PC-9 (cell line): Measurements from ENCODE around the gene SART3. TPM values are rescaled to one million over a fixed set of nuclear protein-coding genes. Genes with fewer than 3 reads are reported as not detected.

Source experiments
- BruUV-seq: library from RNA; stranded (reverse); fragments of 400-500 nt; replicated peaks from 2 replicates; lab custom pipeline; 2021; lab: Mats Ljungman, UMichigan
- CTCF ChIA-PET: fragments of 300-600 bp; sonication (Branson Sonifier 250); formaldehyde crosslinking; loops from one replicate; lab custom pipeline; 2022; ENCODE audit warnings: antibody characterized with exemption; lab: Charles Lee
- POLR2A ChIA-PET: fragments of 300-600 bp; sonication (Branson Sonifier 250); formaldehyde crosslinking; loops from one replicate; lab custom pipeline; 2022; ENCODE audit warnings: antibody characterized with exemption; ENCODE audit not compliant: unreplicated experiment; lab: Charles Lee
- DNase-seq, 2 experiments: peaks; one replicate each; pipeline versions ENCODE4 v3.0.0 to v3.0.0-alpha.2; 2015 to 2022; ENCODE audit warnings: mixed read lengths in 1 of 2
- H2AFZ ChIP-seq: fragments of 200-600 bp; sonication (generic); 2 replicates; pipeline ENCODE4 v1.8.1; 2017; ENCODE audit warnings: antibody characterized with exemption
- H3F3A ChIP-seq: fragments of 200-600 bp; sonication (generic); 2 replicates; pipeline ENCODE4 v1.8.1; 2017; ENCODE audit warnings: antibody characterized with exemption, mild to moderate bottlenecking, low read depth; ENCODE audit not compliant: insufficient read depth
- H3K27ac ChIP-seq: fragments of 200-600 bp; sonication (generic); 2 replicates; pipeline ENCODE4 v1.6.1; 2016; ENCODE audit warnings: mixed run types
- H3K27me3 ChIP-seq: fragments of 200-600 bp; sonication (generic); 2 replicates; pipeline ENCODE4 v1.6.1; 2016; ENCODE audit warnings: low read depth, mixed run types; ENCODE audit not compliant: insufficient read depth
- H3K36me3 ChIP-seq: fragments of 200-600 bp; sonication (generic); 2 replicates; pipeline ENCODE4 v1.6.1; 2016; ENCODE audit warnings: low read depth, mixed run types
- H3K4me1 ChIP-seq: fragments of 200-600 bp; sonication (generic); replicated peaks from 2 replicates; pipeline ENCODE4 v1.6.1; 2016; ENCODE audit warnings: mixed run types; ENCODE audit not compliant: insufficient read depth
- H3K4me2 ChIP-seq: fragments of 200-600 bp; sonication (generic); 2 replicates; pipeline ENCODE4 v1.6.1; 2017; ENCODE audit warnings: mixed run types
- H3K4me3 ChIP-seq: fragments of 200-600 bp; sonication (generic); 2 replicates; pipeline ENCODE4 v1.6.1; 2016; ENCODE audit warnings: mixed run types
- H3K79me2 ChIP-seq: fragments of 200-600 bp; sonication (generic); 2 replicates; pipeline ENCODE4 v1.6.1; 2017; ENCODE audit warnings: low read depth, mixed run types
- H3K9me2 ChIP-seq: fragments of 200-600 bp; sonication (generic); 2 replicates; pipeline ENCODE4 v1.8.1; 2017; ENCODE audit warnings: mild to moderate bottlenecking; ENCODE audit not compliant: insufficient read depth
- H3K9me3 ChIP-seq: fragments of 200-600 bp; sonication (generic); 2 replicates; pipeline ENCODE4 v1.8.1; 2016; ENCODE audit warnings: low read depth; ENCODE audit not compliant: insufficient read depth
- H4K20me1 ChIP-seq: fragments of 200-600 bp; sonication (generic); 2 replicates; pipeline ENCODE4 v1.8.1; 2017; ENCODE audit not compliant: insufficient read depth
- EZH2 ChIP-seq: fragments of 200-600 bp; sonication (generic); IDR thresholded peaks from 2 replicates; pipeline ENCODE4 v1.8.0; 2017; ENCODE audit warnings: antibody characterized with exemption, low read depth
- intact Hi-C: fragments of 100-400 bp; cut with micrococcal nuclease; formaldehyde crosslinking; loops from one replicate; pipeline ENCODE4 v1.10.0; 2022; ENCODE audit not compliant: unreplicated experiment
- total RNA-seq: library from RNA; stranded (reverse); gene quantifications from 2 replicates; pipeline ENCODE4 v1.2.3, GENCODE V29; 2021
- TF ChIP-seq, protein P1 (sequence below): fragments of 200-600 bp; sonication (generic); conservative IDR thresholded peaks from 2 replicates; pipeline ENCODE4 v1.6.1; 2017; ENCODE audit warnings: mixed run types, antibody characterized with exemption, mild to moderate bottlenecking, moderate library complexity

The SART3 gene
- total RNA-seq, 1 experiment from 2014 or later = 49.3 TPM

GRCh38 chr12:108523365-108523764, 37.6 kb downstream of the SART3 start:
- CTCF ChIA-PET = interaction anchor here (0.7 kb wide), 1 partner anchor 9 kb away, joined by 4 read pairs; no protein-coding TSS in a partner anchor
- BruUV-seq = no TSS peak

GRCh38 chr12:108519558-108519957, 41.4 kb downstream of the SART3 start:
- TF ChIP-seq, protein P1, sequence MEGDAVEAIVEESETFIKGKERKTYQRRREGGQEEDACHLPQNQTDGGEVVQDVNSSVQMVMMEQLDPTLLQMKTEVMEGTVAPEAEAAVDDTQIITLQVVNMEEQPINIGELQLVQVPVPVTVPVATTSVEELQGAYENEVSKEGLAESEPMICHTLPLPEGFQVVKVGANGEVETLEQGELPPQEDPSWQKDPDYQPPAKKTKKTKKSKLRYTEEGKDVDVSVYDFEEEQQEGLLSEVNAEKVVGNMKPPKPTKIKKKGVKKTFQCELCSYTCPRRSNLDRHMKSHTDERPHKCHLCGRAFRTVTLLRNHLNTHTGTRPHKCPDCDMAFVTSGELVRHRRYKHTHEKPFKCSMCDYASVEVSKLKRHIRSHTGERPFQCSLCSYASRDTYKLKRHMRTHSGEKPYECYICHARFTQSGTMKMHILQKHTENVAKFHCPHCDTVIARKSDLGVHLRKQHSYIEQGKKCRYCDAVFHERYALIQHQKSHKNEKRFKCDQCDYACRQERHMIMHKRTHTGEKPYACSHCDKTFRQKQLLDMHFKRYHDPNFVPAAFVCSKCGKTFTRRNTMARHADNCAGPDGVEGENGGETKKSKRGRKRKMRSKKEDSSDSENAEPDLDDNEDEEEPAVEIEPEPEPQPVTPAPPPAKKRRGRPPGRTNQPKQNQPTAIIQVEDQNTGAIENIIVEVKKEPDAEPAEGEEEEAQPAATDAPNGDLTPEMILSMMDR = 0 out of 2 replicates have a peak, but pooled peaks have one; percentile 12
- no peak for TF ChIP-seq EZH2
- no peaks in the 10 kb centered on the region for H3K27me3 ChIP-seq
- H3K9me3 ChIP-seq = no peaks in the 10 kb centered on the region
- no peaks in the 10 kb centered on the region; the same call in 1 of the 2 replicates for H3K79me2 ChIP-seq
- peaks cover 7% of the 10 kb centered on the region; the same call in 1 of the 2 replicates for H3K4me1 ChIP-seq
- no peak overlapping the region for H2AFZ ChIP-seq
- H4K20me1 ChIP-seq = peaks cover 11% of the 10 kb centered on the region; the same call in 1 of the 2 replicates
- H3K36me3 ChIP-seq = peaks cover 11% of the 10 kb centered on the region
- intact Hi-C loops = loop anchor here (10.0 kb wide), 1 partner anchor 95 kb away; no protein-coding TSS in a partner anchor
- H3F3A ChIP-seq = peaks cover 17% of the 10 kb centered on the region; the same call in 1 of the 2 replicates
- no peak overlapping the region for H3K4me2 ChIP-seq
- no TSS peak for BruUV-seq
- H3K27ac ChIP-seq = no peak overlapping the region
- H3K4me3 ChIP-seq = no peak overlapping the region
- no peaks in the 10 kb centered on the region for H3K9me2 ChIP-seq
- DNase-seq = no peak
- ChIA-PET POLR2A (no interaction called here), CTCF (interaction anchor here (0.5 kb wide), 1 partner anchor 31 kb away, joined by 14 read pairs; no protein-coding TSS in a partner anchor)

More at GRCh38 chr12:108523365-108523764, 37.6 kb downstream of the SART3 start:
- DNase-seq = no peak
- H3K4me1 ChIP-seq = no peaks in the 10 kb centered on the region
- H3K9me2 ChIP-seq = no peaks in the 10 kb centered on the region
- peaks cover 16% of the 10 kb centered on the region; the same call in 1 of the 2 replicates for H4K20me1 ChIP-seq
- H3K36me3 ChIP-seq = peaks cover 22% of the 10 kb centered on the region
- H3K27ac ChIP-seq = no peak overlapping the region
- H2AFZ ChIP-seq = no peak overlapping the region
- H3K27me3 ChIP-seq = no peaks in the 10 kb centered on the region
- no peak for TF ChIP-seq EZH2
- TF ChIP-seq, protein P1 = no peak
- POLR2A ChIA-PET = no interaction called here
- H3K9me3 ChIP-seq = no peaks in the 10 kb centered on the region
- no peak overlapping the region for H3K4me2 ChIP-seq
- intact Hi-C loops = no loop called here
- no peaks in the 10 kb centered on the region for H3K79me2 ChIP-seq
- H3K4me3 ChIP-seq = no peak overlapping the region
- H3F3A ChIP-seq = peaks cover 17% of the 10 kb centered on the region; the same call in 1 of the 2 replicates

- TF ChIP-seq EZH2 = no peak
- TF ChIP-seq, protein P1 = no peak
- peaks cover 7% of the 10 kb centered on the region; the same call in 1 of the 2 replicates for H4K20me1 ChIP-seq
- no peak overlapping the region for H3K27ac ChIP-seq
- H3K79me2 ChIP-seq = no peaks in the 10 kb centered on the region; the same call in 1 of the 2 replicates
- no peaks in the 10 kb centered on the region for H3K27me3 ChIP-seq
- POLR2A ChIA-PET = no interaction called here
- CTCF ChIA-PET = interaction anchor here (0.5 kb wide), 1 partner anchor 31 kb away, joined by 14 read pairs; no protein-coding TSS in a partner anchor
- no peaks in the 10 kb centered on the region for H3K9me2 ChIP-seq
- intact Hi-C loops = loop anchor here (10.0 kb wide), 1 partner anchor 96 kb away; no protein-coding TSS in a partner anchor
- H3K4me2 ChIP-seq = no peak overlapping the region
- no peaks in the 10 kb centered on the region for H3K9me3 ChIP-seq
- H3K4me1 ChIP-seq = peaks cover 11% of the 10 kb centered on the region; the same call in 1 of the 2 replicates
- peaks cover 5% of the 10 kb centered on the region for H3K36me3 ChIP-seq
- no peak overlapping the region for H3K4me3 ChIP-seq
- no peak for DNase-seq
- peaks cover 17% of the 10 kb centered on the region; the same call in 1 of the 2 replicates for H3F3A ChIP-seq
- no peak overlapping the region for H2AFZ ChIP-seq
- BruUV-seq = no TSS peak
Observed at GRCh38 chr12:108518716-108519496, 42.1 kb downstream of the SART3 start.
